ENCODE data around the gene TSPEAR.
A peak's percentile ranks its signal among the peaks of the same experiment; 100 is the strongest.

The TSPEAR gene

GRCh38 chr21:44477131-44477530, 234.2 kb downstream of the TSPEAR start:
- H3K27me3 ChIP-seq (ENCODE audit: control insufficient read depth in 1 of 2, insufficient read depth in 2 of 2, low read length in 2 of 2) = no peaks in the 10 kb centered on the region
- H3K36me3 ChIP-seq (ENCODE audit: control insufficient read depth in 2 of 2, insufficient read depth in 2 of 2, low read length in 2 of 2) = peaks cover 0 to 2% of the 10 kb centered on the region in 2 donors
- no peak overlapping the region for H3K4me3 ChIP-seq (ENCODE audit: low read length in 2 of 2)
- no peaks in the 10 kb centered on the region for H3K9me3 ChIP-seq (ENCODE audit: control insufficient read depth in 2 of 2, low read length in 2 of 2)
- peaks cover 17% of the 10 kb centered on the region for H3K4me1 ChIP-seq (ENCODE audit: control insufficient read depth, insufficient read depth, low read length)
- H3K9ac ChIP-seq (ENCODE audit: low read length in 2 of 2) = no peak overlapping the region
- no peak overlapping the region for H3K27ac ChIP-seq (ENCODE audit: low read length)

GRCh38 chr21:44475266-44475845, 236.0 kb downstream of the TSPEAR start:
- Histone ChIP-seq H3K36me3 (ENCODE audit: control insufficient read depth in 2 of 2, insufficient read depth in 2 of 2, low read length in 2 of 2) (peaks cover 0 to 2% of the 10 kb centered on the region in 2 donors), H3K9ac (ENCODE audit: low read length in 2 of 2) (no peak overlapping the region), H3K4me1 (ENCODE audit: control insufficient read depth, insufficient read depth, low read length) (peaks cover 17% of the 10 kb centered on the region), H3K27ac (ENCODE audit: low read length) (no peak overlapping the region), H3K27me3 (ENCODE audit: control insufficient read depth in 1 of 2, insufficient read depth in 2 of 2, low read length in 2 of 2) (no peaks in the 10 kb centered on the region), H3K4me3 (ENCODE audit: low read length in 2 of 2) (no peak overlapping the region), H3K9me3 (ENCODE audit: control insufficient read depth in 2 of 2, low read length in 2 of 2) (no peaks in the 10 kb centered on the region)

GRCh38 chr21:44473915-44474555, 237.3 kb downstream of the TSPEAR start:
- H3K36me3 ChIP-seq (ENCODE audit: control insufficient read depth in 2 of 2, insufficient read depth in 2 of 2, low read length in 2 of 2) = peaks cover 0 to 2% of the 10 kb centered on the region in 2 donors
- H3K4me3 ChIP-seq (ENCODE audit: low read length in 2 of 2) = no peak overlapping the region
- no peaks in the 10 kb centered on the region for H3K27me3 ChIP-seq (ENCODE audit: control insufficient read depth in 1 of 2, insufficient read depth in 2 of 2, low read length in 2 of 2)
- no peak overlapping the region for H3K27ac ChIP-seq (ENCODE audit: low read length)
- H3K4me1 ChIP-seq (ENCODE audit: control insufficient read depth, insufficient read depth, low read length) = peaks cover 17% of the 10 kb centered on the region
- H3K9ac ChIP-seq (ENCODE audit: low read length in 2 of 2) = no peak overlapping the region
- no peaks in the 10 kb centered on the region for H3K9me3 ChIP-seq (ENCODE audit: control insufficient read depth in 2 of 2, low read length in 2 of 2)

GRCh38 chr21:44471996-44472395, 239.4 kb downstream of the TSPEAR start:
- Histone ChIP-seq H3K4me1 (ENCODE audit: control insufficient read depth, insufficient read depth, low read length) (peaks cover 2% of the 10 kb centered on the region), H3K4me3 (ENCODE audit: low read length in 2 of 2) (no peak overlapping the region), H3K9ac (ENCODE audit: low read length in 2 of 2) (no peak overlapping the region), H3K27me3 (ENCODE audit: control insufficient read depth in 1 of 2, insufficient read depth in 2 of 2, low read length in 2 of 2) (no peaks in the 10 kb centered on the region), H3K36me3 (ENCODE audit: control insufficient read depth in 2 of 2, insufficient read depth in 2 of 2, low read length in 2 of 2) (no peaks in the 10 kb centered on the region), H3K9me3 (ENCODE audit: control insufficient read depth in 2 of 2, low read length in 2 of 2) (no peaks in the 10 kb centered on the region), H3K27ac (ENCODE audit: low read length) (no peak overlapping the region)

GRCh38 chr21:44471341-44471740, 240.0 kb downstream of the TSPEAR start:
- H3K9ac ChIP-seq (ENCODE audit: low read length in 2 of 2) = no peak overlapping the region
- H3K4me3 ChIP-seq (ENCODE audit: low read length in 2 of 2) = no peak overlapping the region
- H3K36me3 ChIP-seq (ENCODE audit: control insufficient read depth in 2 of 2, insufficient read depth in 2 of 2, low read length in 2 of 2) = no peaks in the 10 kb centered on the region
- H3K27me3 ChIP-seq (ENCODE audit: control insufficient read depth in 1 of 2, insufficient read depth in 2 of 2, low read length in 2 of 2) = no peaks in the 10 kb centered on the region
- H3K27ac ChIP-seq (ENCODE audit: low read length) = no peak overlapping the region
- no peaks in the 10 kb centered on the region for H3K9me3 ChIP-seq (ENCODE audit: control insufficient read depth in 2 of 2, low read length in 2 of 2)
- peaks cover 2% of the 10 kb centered on the region for H3K4me1 ChIP-seq (ENCODE audit: control insufficient read depth, insufficient read depth, low read length)

- H3K27ac ChIP-seq (ENCODE audit: low read length) = no peak overlapping the region
- H3K9ac ChIP-seq (ENCODE audit: low read length in 2 of 2) = no peak overlapping the region
- H3K36me3 ChIP-seq (ENCODE audit: control insufficient read depth in 2 of 2, insufficient read depth in 2 of 2, low read length in 2 of 2) = peaks cover 0 to 2% of the 10 kb centered on the region in 2 donors
- no peaks in the 10 kb centered on the region for H3K27me3 ChIP-seq (ENCODE audit: control insufficient read depth in 1 of 2, insufficient read depth in 2 of 2, low read length in 2 of 2)
- no peak overlapping the region for H3K4me3 ChIP-seq (ENCODE audit: low read length in 2 of 2)
- no peaks in the 10 kb centered on the region for H3K4me1 ChIP-seq (ENCODE audit: control insufficient read depth, insufficient read depth, low read length)
- no peaks in the 10 kb centered on the region for H3K9me3 ChIP-seq (ENCODE audit: control insufficient read depth in 2 of 2, low read length in 2 of 2)
Observed at GRCh38 chr21:44467859-44468195, 243.5 kb downstream of the TSPEAR start.

- Histone ChIP-seq H3K27me3 (ENCODE audit: control insufficient read depth in 1 of 2, insufficient read depth in 2 of 2, low read length in 2 of 2) (no peaks in the 10 kb centered on the region), H3K9ac (ENCODE audit: low read length in 2 of 2) (no peak overlapping the region), H3K36me3 (ENCODE audit: control insufficient read depth in 2 of 2, insufficient read depth in 2 of 2, low read length in 2 of 2) (peaks cover 0 to 3% of the 10 kb centered on the region in 2 donors), H3K27ac (ENCODE audit: low read length) (no peak overlapping the region), H3K9me3 (ENCODE audit: control insufficient read depth in 2 of 2, low read length in 2 of 2) (no peaks in the 10 kb centered on the region), H3K4me1 (ENCODE audit: control insufficient read depth, insufficient read depth, low read length) (peaks cover 3% of the 10 kb centered on the region), H3K4me3 (ENCODE audit: low read length in 2 of 2) (no peak overlapping the region)
Observed at GRCh38 chr21:44466996-44467858, 244.1 kb downstream of the TSPEAR start.

- Histone ChIP-seq H3K4me1 (ENCODE audit: control insufficient read depth, insufficient read depth, low read length) (peaks cover 11% of the 10 kb centered on the region), H3K9ac (ENCODE audit: low read length in 2 of 2) (no peak overlapping the region), H3K36me3 (ENCODE audit: control insufficient read depth in 2 of 2, insufficient read depth in 2 of 2, low read length in 2 of 2) (peaks cover 0 to 5% of the 10 kb centered on the region in 2 donors), H3K27ac (ENCODE audit: low read length) (no peak overlapping the region), H3K9me3 (ENCODE audit: control insufficient read depth in 2 of 2, low read length in 2 of 2) (no peaks in the 10 kb centered on the region), H3K27me3 (ENCODE audit: control insufficient read depth in 1 of 2, insufficient read depth in 2 of 2, low read length in 2 of 2) (no peaks in the 10 kb centered on the region), H3K4me3 (ENCODE audit: low read length in 2 of 2) (no peak overlapping the region)
Observed at GRCh38 chr21:44466351-44466954, 244.9 kb downstream of the TSPEAR start.

- H3K9ac ChIP-seq (ENCODE audit: low read length in 2 of 2) = no peak overlapping the region
- peaks cover 15% of the 10 kb centered on the region for H3K4me1 ChIP-seq (ENCODE audit: control insufficient read depth, insufficient read depth, low read length)
- no peaks in the 10 kb centered on the region for H3K27me3 ChIP-seq (ENCODE audit: control insufficient read depth in 1 of 2, insufficient read depth in 2 of 2, low read length in 2 of 2)
- H3K4me3 ChIP-seq (ENCODE audit: low read length in 2 of 2) = no peak overlapping the region
- H3K27ac ChIP-seq (ENCODE audit: low read length) = no peak overlapping the region
- H3K36me3 ChIP-seq (ENCODE audit: control insufficient read depth in 2 of 2, insufficient read depth in 2 of 2, low read length in 2 of 2) = peaks cover 0 to 5% of the 10 kb centered on the region in 2 donors
- no peaks in the 10 kb centered on the region for H3K9me3 ChIP-seq (ENCODE audit: control insufficient read depth in 2 of 2, low read length in 2 of 2)
Observed at GRCh38 chr21:44464351-44464750, 247.0 kb downstream of the TSPEAR start.

- Histone ChIP-seq H3K27ac (ENCODE audit: low read length) (no peak overlapping the region), H3K27me3 (ENCODE audit: control insufficient read depth in 1 of 2, insufficient read depth in 2 of 2, low read length in 2 of 2) (no peaks in the 10 kb centered on the region), H3K4me3 (ENCODE audit: low read length in 2 of 2) (peak overlapping the region in 1 of 2 donors; percentile 29), H3K9me3 (ENCODE audit: control insufficient read depth in 2 of 2, low read length in 2 of 2) (no peaks in the 10 kb centered on the region), H3K36me3 (ENCODE audit: control insufficient read depth in 2 of 2, insufficient read depth in 2 of 2, low read length in 2 of 2) (peaks cover 0 to 5% of the 10 kb centered on the region in 2 donors), H3K4me1 (ENCODE audit: control insufficient read depth, insufficient read depth, low read length) (peaks cover 20% of the 10 kb centered on the region), H3K9ac (ENCODE audit: low read length in 2 of 2) (no peak overlapping the region)
Observed at GRCh38 chr21:44463724-44464123, 247.6 kb downstream of the TSPEAR start.

Data from stomach smooth muscle (tissue), 2 donors.